Activated naive CD8-positive, alpha-beta T cell (primary cell): ENCODE results near the gene GPR158.
"Not testable (repeated sequence)": the region's sequence is repeated elsewhere in the genome, so short reads cannot be mapped to it uniquely, and the experiment has no call there.

Experiments
- H3K27ac Mint-ChIP-seq: one replicate; pipeline ENCODE4 v1.8.0; 2021; ENCODE audit warnings: mixed read lengths
- H3K27me3 Mint-ChIP-seq: one replicate; pipeline ENCODE4 v1.8.0; 2021; ENCODE audit warnings: mixed read lengths
- H3K36me3 Mint-ChIP-seq: one replicate; pipeline ENCODE4 v1.8.0; 2021; ENCODE audit warnings: mixed read lengths
- H3K4me1 Mint-ChIP-seq: one replicate; pipeline ENCODE4 v1.8.0; 2021; ENCODE audit warnings: low read depth, mixed read lengths
- H3K4me3 Mint-ChIP-seq: one replicate; pipeline ENCODE4 v1.8.0; 2021; ENCODE audit warnings: mild to moderate bottlenecking, mixed read lengths
- H3K9me3 Mint-ChIP-seq: one replicate; pipeline ENCODE4 v1.8.0; 2021; ENCODE audit warnings: low read depth, mixed read lengths

The GPR158 gene

GRCh38 chr10:25306386-25306785, 131.6 kb downstream of the GPR158 start:
- H3K27me3 Mint-ChIP-seq: no peaks in the 10 kb centered on the region
- no peaks in the 10 kb centered on the region for H3K4me1 Mint-ChIP-seq
- peaks cover 5% of the 10 kb centered on the region for H3K9me3 Mint-ChIP-seq
- H3K27ac Mint-ChIP-seq: no peak overlapping the region
- no peaks in the 10 kb centered on the region for H3K36me3 Mint-ChIP-seq
- H3K4me3 Mint-ChIP-seq: no peak overlapping the region

DNA sequence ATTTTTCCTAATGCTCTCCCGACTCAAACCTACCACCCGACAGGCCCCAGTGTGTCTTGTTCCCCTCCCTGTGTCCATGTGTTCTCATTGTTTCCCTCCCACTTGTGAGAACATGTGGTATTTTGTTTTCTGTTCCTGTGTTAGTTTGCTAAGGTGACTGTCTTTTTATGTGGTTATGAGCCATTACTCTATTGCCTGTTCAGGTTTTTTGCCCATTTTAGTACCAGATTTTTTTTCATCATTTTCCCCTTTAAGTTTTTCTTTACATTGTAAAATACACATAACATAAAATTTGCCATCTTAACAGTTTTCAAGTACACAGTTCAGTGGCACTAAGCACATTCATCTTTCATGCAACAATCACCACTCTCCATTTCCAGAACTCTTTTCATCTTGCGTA, 133.5 kb downstream of the GPR158 start:
- H3K4me3 Mint-ChIP-seq: no peak overlapping the region
- H3K36me3 Mint-ChIP-seq: no peaks in the 10 kb centered on the region
- H3K27ac Mint-ChIP-seq: no peak overlapping the region
- no peaks in the 10 kb centered on the region for H3K27me3 Mint-ChIP-seq
- peaks cover 5% of the 10 kb centered on the region for H3K9me3 Mint-ChIP-seq
- no peaks in the 10 kb centered on the region for H3K4me1 Mint-ChIP-seq

DNA sequence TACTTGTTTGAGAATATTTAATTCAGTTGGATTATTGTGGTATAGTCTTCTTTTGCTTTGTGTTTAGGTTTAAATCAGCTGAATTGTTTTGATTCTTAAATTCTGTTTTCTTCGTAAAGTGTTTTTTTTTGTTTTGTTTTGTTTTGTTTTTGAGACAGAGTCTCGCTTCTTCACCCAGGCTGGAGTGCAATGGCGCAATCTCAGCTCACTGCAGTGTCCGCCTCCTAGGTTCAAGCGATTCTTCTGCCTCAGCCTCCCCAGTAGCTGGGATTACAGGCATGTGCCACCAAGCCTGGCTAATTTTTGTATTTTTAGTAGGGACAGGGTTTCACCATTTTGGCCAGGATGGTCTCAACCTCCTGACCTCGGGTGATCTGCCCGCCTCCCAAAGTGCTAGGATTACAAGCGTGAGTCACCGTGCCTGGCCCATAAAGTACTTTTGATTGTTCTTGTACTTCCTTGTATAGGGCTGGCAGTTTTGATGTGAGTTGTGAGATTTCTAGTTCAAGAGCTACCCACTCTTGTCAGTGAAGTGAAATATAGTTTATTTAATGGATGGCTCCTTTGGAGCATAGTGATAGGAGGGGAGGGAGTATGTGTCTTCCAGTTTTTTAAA, 142.9 kb downstream of the GPR158 start:
- not testable (repeated sequence) for H3K4me1 Mint-ChIP-seq, H3K4me3 Mint-ChIP-seq, H3K9me3 Mint-ChIP-seq

GRCh38 chr10:25327273-25327672, 152.5 kb downstream of the GPR158 start:
- Mint-ChIP-seq H3K4me3 (no peak overlapping the region), H3K4me1 (no peaks in the 10 kb centered on the region), H3K36me3 (no peaks in the 10 kb centered on the region), H3K27ac (no peak overlapping the region), H3K9me3 (no peaks in the 10 kb centered on the region), H3K27me3 (no peaks in the 10 kb centered on the region)

More for the DNA sequence above, 142.9 kb downstream of the GPR158 start:
- H3K36me3 Mint-ChIP-seq, H3K27me3 Mint-ChIP-seq, H3K27ac Mint-ChIP-seq: not testable (repeated sequence)

GRCh38 chr10:25328361-25328760, 153.6 kb downstream of the GPR158 start:
- H3K27ac Mint-ChIP-seq: no peak overlapping the region
- no peaks in the 10 kb centered on the region for H3K36me3 Mint-ChIP-seq
- H3K4me1 Mint-ChIP-seq: no peaks in the 10 kb centered on the region
- no peaks in the 10 kb centered on the region for H3K9me3 Mint-ChIP-seq
- no peaks in the 10 kb centered on the region for H3K27me3 Mint-ChIP-seq
- no peak overlapping the region for H3K4me3 Mint-ChIP-seq

GRCh38 chr10:25329587-25329986, 154.8 kb downstream of the GPR158 start:
- H3K4me3 Mint-ChIP-seq, H3K9me3 Mint-ChIP-seq, H3K27ac Mint-ChIP-seq, H3K36me3 Mint-ChIP-seq, H3K4me1 Mint-ChIP-seq, H3K27me3 Mint-ChIP-seq: not testable (repeated sequence)

- no peaks in the 10 kb centered on the region for H3K36me3 Mint-ChIP-seq
- no peaks in the 10 kb centered on the region for H3K4me1 Mint-ChIP-seq
- no peak overlapping the region for H3K4me3 Mint-ChIP-seq
- H3K27ac Mint-ChIP-seq: no peak overlapping the region
- H3K9me3 Mint-ChIP-seq: no peaks in the 10 kb centered on the region
- H3K27me3 Mint-ChIP-seq: no peaks in the 10 kb centered on the region
Observed at GRCh38 chr10:25334445-25334844, 159.6 kb downstream of the GPR158 start.

GRCh38 chr10:25336330-25336729, 161.5 kb downstream of the GPR158 start:
- H3K4me3 Mint-ChIP-seq: no peak overlapping the region

DNA sequence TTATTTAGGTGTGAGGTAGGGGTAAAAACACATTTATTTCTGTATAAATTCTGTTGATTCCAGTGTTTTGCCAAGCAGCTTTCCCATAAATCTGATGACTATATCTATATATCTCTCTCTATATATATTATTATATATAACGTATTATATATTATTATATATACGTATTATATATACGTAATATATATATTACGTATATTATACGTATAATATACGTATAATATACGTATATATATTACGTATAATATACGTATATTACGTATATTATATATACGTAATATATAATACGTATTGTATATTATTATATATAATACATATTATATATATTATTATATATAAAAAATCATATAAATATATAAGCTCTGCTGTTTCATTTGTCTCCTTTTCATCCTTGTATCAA, 163.5 kb downstream of the GPR158 start:
- no peak overlapping the region for H3K27ac Mint-ChIP-seq
- no peaks in the 10 kb centered on the region for H3K36me3 Mint-ChIP-seq
- no peaks in the 10 kb centered on the region for H3K4me1 Mint-ChIP-seq
- H3K27me3 Mint-ChIP-seq: no peaks in the 10 kb centered on the region
- H3K9me3 Mint-ChIP-seq: no peaks in the 10 kb centered on the region
- no peak overlapping the region for H3K4me3 Mint-ChIP-seq

More at GRCh38 chr10:25336330-25336729, 161.5 kb downstream of the GPR158 start:
- Mint-ChIP-seq H3K27me3 (no peaks in the 10 kb centered on the region), H3K36me3 (no peaks in the 10 kb centered on the region), H3K27ac (no peak overlapping the region), H3K4me1 (no peaks in the 10 kb centered on the region), H3K9me3 (no peaks in the 10 kb centered on the region)

DNA sequence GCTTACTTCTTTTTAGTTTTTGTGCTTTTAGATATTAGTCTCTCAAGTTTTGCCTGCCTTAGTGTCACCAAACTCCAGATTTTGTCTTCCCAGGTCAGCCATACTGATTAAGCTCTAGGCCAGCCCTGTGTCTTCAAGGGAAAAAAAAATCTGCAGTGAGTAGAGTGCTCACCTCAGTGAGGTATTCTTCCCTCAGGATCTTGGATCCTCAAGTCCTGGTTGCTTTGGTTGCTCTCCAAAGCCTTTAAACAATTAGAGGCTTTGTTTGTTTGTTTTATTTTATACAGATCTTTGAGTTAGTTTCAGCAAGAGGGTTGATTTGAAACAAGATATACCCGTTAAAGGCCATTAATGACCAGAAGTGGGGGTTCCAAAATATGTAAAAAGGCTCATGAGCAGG, 165.2 kb downstream of the GPR158 start:
- Mint-ChIP-seq H3K27ac (no peak overlapping the region), H3K4me1 (no peaks in the 10 kb centered on the region), H3K27me3 (no peaks in the 10 kb centered on the region), H3K36me3 (no peaks in the 10 kb centered on the region), H3K9me3 (no peaks in the 10 kb centered on the region), H3K4me3 (no peak overlapping the region)

DNA sequence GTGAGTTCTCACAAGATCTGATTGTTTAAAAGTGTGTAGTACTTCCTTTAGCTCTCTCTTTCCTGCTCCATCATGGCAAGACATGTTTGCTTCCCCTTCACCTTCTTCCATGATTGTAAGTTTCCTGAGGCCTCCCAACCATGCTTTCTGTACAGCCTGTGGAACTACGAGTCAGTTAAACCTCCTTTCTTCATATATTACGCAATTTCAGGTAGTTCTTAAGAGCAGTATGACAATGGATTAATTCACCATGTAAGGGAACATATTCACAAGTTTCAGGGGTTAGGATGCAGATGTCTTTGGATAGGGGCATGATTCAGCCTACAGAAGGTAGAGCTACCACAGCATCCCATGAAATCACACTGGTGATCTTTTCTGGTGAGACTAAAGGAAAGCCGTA, 174.7 kb downstream of the GPR158 start:
- Mint-ChIP-seq H3K9me3 (peaks cover 9% of the 10 kb centered on the region), H3K4me1 (no peaks in the 10 kb centered on the region), H3K27ac (no peak overlapping the region), H3K27me3 (no peaks in the 10 kb centered on the region), H3K4me3 (no peak overlapping the region), H3K36me3 (no peaks in the 10 kb centered on the region)

- Mint-ChIP-seq H3K4me3 (no peak overlapping the region), H3K27me3 (no peaks in the 10 kb centered on the region), H3K27ac (no peak overlapping the region), H3K36me3 (no peaks in the 10 kb centered on the region), H3K9me3 (peaks cover 25% of the 10 kb centered on the region), H3K4me1 (no peaks in the 10 kb centered on the region)
Observed at GRCh38 chr10:25356609-25357008, 181.8 kb downstream of the GPR158 start.

DNA sequence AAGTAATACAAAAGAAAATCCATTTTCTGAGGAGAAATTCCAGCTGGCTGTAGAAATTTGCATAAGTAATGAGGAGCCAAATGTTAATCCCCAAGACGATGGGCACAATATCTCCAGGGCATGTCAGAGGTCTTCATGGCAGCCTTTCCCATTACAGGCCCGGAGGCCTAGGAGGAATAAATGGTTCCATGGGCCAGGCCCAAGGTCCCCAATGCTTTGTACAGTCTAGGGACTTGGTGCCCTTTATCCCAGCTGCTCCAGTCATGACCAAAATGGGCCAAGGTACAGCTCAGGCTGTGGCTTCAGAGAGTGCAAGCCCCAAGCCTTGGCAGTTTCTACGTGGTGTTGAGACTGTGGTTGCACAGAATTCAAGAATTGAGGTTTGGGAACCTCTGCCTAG, 182.5 kb downstream of the GPR158 start:
- peaks cover 31% of the 10 kb centered on the region for H3K9me3 Mint-ChIP-seq
- no peak overlapping the region for H3K27ac Mint-ChIP-seq
- no peak overlapping the region for H3K4me3 Mint-ChIP-seq
- no peaks in the 10 kb centered on the region for H3K4me1 Mint-ChIP-seq
- H3K27me3 Mint-ChIP-seq: no peaks in the 10 kb centered on the region
- no peaks in the 10 kb centered on the region for H3K36me3 Mint-ChIP-seq

- Mint-ChIP-seq H3K27me3 (no peaks in the 10 kb centered on the region), H3K36me3 (no peaks in the 10 kb centered on the region), H3K4me1 (no peaks in the 10 kb centered on the region), H3K9me3 (no peaks in the 10 kb centered on the region), H3K27ac (no peak overlapping the region), H3K4me3 (no peak overlapping the region)
Observed at GRCh38 chr10:25382029-25382810, 207.4 kb downstream of the GPR158 start.

DNA sequence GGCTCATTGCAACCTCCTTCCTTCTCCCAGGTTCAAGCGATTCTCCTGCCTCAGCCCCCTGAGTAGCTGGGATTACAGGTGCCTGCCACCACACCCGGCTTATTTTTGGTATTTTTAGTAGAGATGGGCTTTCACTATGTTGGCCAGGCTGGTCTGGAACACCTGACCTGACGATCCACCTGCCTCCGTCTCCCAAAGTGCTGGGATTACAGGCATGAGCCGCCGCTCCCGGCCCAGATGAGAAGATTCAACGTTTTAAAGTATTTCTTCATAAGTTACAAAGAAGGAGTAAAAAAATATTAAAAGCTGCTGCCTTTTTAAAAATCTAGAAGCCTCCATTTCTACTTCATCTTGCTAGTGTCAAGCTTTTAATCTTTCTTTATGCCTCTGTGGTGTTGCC, 208.1 kb downstream of the GPR158 start:
- not testable (repeated sequence) for H3K9me3 Mint-ChIP-seq, H3K27me3 Mint-ChIP-seq, H3K4me3 Mint-ChIP-seq, H3K4me1 Mint-ChIP-seq, H3K36me3 Mint-ChIP-seq, H3K27ac Mint-ChIP-seq

DNA sequence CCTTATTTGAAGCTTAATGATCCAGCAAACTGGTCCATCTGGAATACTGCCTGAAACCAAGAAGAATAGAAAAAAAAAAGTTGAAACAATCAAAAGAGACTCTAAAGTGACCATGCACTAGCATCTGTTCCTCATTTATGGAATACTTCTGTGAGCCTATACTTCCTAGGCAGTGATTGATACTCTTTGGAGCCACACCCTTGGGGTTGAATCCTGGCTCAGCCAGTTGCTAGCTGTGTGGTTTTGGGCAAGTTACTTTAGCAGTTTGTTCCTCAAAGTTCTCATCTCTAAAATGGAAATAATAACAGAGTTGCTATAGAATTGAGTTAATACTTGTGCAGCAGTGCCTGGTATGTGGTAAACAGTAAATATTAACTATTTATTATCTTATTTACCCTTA, 208.9 kb downstream of the GPR158 start:
- no peak overlapping the region for H3K27ac Mint-ChIP-seq
- no peaks in the 10 kb centered on the region for H3K9me3 Mint-ChIP-seq
- no peak overlapping the region for H3K4me3 Mint-ChIP-seq
- H3K36me3 Mint-ChIP-seq: no peaks in the 10 kb centered on the region
- no peaks in the 10 kb centered on the region for H3K4me1 Mint-ChIP-seq
- H3K27me3 Mint-ChIP-seq: no peaks in the 10 kb centered on the region
